HT-29 (cell line): ENCODE data around the gene CSTF1. TPM values are rescaled to one million over a fixed set of nuclear protein-coding genes. Genes with fewer than 3 reads are reported as not detected.
"Not testable (repeated sequence)": the region's sequence is repeated elsewhere in the genome, so short reads cannot be mapped to it uniquely, and the experiment has no call there.

ENCODE experiments used
- DNase-seq: peaks from one replicate; pipeline ENCODE4 v3.0.0-alpha.2; 2015; ENCODE audit warnings: low spot score
- total RNA-seq: library from RNA; depleted of rRNA; stranded (reverse); fragments of >200 nt; shearing (Covaris generic); gene quantifications from 2 replicates; pipeline ENCODE4 v1.2.3, GENCODE V29; 2014

CSTF1 gene
- total RNA-seq, 1 experiment from 2014 or later: 49.0 TPM

- DNase-seq: no peak
These were observed 17.1 kb downstream of the CSTF1 start for GRCh38 chr20:56409521-56409920.

- no peak for DNase-seq
These were observed 17.5 kb downstream of the CSTF1 start for GRCh38 chr20:56409956-56410355.

DNA sequence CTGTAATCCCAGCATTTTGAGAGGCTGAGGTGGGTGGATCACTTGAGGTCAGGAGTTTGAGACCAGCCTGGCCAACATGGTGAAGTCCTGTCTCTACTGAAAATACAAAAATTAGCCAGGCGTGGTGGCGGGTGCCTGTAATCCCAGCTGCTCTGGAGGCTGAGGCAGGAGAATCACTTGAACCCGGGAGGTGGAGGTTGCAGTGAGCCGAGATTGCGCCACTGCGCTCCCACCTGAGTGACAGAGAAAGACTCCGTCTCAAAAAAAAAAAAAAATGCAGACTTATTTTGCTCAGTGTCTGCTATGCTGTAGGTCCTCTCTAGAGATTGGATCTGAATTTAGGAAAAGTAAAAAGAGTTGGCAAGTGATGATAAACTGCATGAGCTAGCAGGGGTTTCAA lies 18.8 kb downstream of the CSTF1 start:
- not testable (repeated sequence) for DNase-seq

GRCh38 chr20:56411759-56412472 lies 19.5 kb downstream of the CSTF1 start, which contains the start of gene CASS4:
CASS4 (plus strand) TSS chr20:56412260; CDS start chr20:56412459, 199 bp downstream.
- DNase-seq: peak; percentile 42

GRCh38 chr20:56412473-56412790 lies 20.0 kb downstream of the CSTF1 start:
- DNase-seq: no peak

DNA sequence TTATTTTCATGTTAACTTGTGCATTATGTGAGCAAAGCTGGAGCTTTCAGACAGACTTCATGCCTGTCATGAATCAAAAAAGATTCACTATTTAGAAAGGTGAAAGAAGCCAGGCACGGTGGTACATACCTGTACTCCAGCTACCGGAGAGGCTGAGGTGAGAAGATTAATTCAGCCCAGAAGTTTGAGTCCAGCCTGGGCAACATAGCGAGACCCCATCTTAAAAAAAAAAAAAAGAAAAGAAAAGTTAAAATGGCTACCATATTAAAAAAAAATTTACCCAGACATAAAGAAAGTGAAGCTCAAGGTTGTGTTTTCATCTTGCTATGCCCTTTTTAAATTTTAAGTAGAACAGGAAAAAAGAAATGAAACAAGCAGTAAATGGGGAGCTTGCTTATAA lies 20.5 kb downstream of the CSTF1 start:
- no peak for DNase-seq

GRCh38 chr20:56414842-56415765 lies 22.7 kb downstream of the CSTF1 start:
- no peak for DNase-seq

- no peak for DNase-seq
These were observed 25.0 kb downstream of the CSTF1 start for GRCh38 chr20:56417402-56417801.

DNA sequence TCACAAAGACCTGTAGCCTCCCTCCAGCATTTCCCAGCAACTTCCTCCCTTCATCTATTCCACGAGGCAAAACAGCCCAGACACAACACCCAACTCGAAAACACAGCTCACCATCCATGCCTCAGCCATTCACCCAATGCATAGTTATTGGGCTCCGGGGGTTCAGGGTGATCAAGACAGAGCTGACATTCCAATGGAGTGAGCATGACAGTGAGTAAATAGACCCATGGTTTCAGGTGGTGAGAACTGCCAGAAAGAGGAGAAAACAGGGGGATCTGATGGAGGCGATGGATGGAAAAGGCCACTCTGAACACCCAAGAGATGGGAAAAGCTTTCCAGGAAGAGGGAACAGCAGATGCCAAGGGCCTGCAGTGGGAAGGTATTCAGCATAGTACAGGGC lies 25.5 kb downstream of the CSTF1 start:
- no peak for DNase-seq

DNA sequence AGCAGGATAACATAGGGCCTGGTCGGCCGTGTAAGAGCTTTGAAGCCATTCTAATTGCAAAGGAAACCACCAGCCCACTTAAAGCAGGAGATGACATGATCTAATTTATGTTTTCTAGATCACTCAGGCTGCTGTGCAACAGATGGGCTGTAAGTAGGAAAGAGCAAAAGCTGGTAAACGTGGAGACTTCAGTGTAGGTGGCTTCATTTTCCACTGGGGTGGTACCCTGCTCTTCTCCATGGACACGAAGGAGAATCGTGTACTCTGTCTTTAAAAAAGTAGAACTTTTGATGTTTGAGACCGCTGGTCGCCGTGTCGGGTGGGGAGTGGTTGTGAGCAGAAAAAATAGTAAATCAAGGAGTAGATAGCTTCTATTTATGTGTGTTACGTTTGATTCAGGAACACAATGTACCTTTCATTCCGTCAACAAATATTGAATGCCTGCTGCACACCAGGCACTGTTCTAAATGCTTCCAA lies 26.0 kb downstream of the CSTF1 start:
- no peak for DNase-seq

- DNase-seq: no peak
These were observed 27.6 kb downstream of the CSTF1 start for GRCh38 chr20:56420028-56420427.

DNA sequence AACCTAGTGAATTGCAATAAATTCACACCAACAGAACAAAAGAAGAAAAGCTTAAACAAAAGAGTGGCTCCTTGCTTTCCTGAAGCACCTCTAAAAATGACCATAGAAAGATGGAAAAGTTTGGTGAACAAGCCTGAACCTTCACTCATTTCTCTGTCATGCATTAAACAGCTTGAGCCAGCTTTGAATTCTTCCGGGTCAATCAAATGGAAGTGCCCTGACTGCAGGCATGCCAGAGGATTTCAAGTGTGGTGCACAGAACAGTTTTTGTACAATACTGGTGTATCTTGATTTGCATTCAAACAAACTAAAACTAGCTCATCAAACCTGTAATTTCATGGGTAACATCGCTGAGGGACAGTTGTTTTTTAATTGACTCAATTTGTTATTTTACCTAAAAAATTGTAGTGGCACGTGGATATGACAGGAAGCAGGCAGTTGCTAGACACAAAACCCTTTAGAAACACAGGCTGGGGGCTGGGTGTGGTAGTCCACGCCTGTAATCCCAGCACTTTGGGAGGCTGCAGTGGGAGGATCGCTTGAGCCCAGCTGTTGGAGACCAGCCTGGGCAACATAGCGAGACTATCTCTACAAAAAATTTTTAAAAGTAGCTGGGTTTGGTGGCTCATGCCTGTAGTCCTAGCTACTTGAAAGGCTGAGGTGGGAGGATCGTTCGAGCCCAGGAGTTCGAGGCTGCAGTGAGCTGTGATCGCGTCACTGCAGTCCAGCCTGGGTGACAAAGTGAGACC lies 28.7 kb downstream of the CSTF1 start:
- no peak for DNase-seq

DNA sequence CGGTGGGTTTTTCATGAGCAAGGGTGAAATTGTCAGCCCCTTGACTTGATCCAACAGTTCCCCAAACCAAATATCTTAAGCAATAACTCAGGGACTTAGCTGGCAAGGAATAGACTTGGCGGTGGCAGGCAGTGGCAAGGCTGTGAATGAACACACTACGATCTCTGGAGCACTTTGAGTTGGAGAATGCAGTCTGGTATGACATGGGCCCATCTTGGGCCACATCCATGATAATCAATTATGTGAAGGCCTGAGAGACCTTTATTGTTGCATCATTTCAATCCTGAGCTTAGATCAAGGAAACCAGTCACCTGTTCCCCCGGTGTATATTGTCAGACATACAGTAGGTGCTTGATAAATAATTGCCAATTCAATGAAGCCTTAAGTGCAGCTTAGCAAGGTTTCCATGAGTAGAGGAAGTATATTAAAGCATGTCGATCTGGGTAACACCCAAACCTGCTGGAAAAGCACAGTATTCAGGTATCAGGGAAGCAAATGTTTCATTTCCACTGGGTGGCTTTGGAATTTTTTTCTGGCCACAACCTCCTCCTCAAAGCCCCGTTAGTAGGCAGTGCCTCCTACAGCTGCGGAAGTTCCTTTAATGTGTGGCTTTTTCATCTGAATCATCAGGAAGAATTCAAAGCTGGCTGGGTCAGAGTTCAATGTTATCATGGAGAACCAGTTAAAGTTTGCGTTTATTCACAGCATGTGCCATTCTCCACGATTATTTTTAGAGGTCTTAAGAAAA lies 29.8 kb downstream of the CSTF1 start:
- peak; percentile 87 for DNase-seq

- no peak for DNase-seq
These were observed 30.4 kb downstream of the CSTF1 start for GRCh38 chr20:56422824-56423189.

GRCh38 chr20:56423211-56423610 lies 30.8 kb downstream of the CSTF1 start:
- DNase-seq: no peak

DNA sequence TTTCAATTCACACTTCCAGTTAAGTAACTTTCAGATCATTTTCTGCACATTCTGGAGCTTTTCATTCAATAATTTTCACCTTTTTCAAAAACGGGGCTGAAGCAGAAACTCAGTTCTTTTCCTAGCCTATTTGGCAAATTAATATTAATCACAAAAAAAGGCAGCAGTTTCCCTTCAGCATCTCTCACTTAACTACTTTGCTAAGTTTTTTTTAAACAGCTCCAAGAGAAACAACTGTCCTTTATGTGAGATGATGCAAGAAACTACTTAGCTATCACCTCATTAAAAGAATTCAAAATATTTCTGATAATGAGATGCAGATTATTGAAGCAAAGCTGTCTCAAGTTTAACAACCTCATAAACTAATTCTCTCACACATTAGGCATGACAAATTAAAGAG lies 31.4 kb downstream of the CSTF1 start:
- no peak for DNase-seq

GRCh38 chr20:56424931-56425330 lies 32.5 kb downstream of the CSTF1 start:
- no peak for DNase-seq

DNA sequence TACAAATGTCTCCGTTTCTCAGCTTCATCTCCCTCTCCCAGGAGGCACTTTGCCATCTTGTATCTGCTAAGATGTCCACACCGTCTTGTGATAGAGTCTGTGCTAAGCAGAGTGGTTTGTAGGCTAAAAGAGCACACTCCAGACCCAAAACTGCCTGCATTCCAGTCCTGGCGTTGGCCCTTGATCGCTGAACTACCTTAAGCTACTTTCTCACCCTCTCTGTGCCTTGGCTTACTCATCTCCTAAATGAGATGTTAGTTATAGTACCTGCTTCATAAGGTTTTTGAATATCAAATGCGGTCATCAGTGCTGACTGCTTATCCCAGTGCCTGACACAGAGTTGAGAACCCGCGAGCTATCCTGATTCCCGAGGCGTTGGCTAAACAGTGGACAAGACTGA lies 33.6 kb downstream of the CSTF1 start:
- DNase-seq: no peak

DNA sequence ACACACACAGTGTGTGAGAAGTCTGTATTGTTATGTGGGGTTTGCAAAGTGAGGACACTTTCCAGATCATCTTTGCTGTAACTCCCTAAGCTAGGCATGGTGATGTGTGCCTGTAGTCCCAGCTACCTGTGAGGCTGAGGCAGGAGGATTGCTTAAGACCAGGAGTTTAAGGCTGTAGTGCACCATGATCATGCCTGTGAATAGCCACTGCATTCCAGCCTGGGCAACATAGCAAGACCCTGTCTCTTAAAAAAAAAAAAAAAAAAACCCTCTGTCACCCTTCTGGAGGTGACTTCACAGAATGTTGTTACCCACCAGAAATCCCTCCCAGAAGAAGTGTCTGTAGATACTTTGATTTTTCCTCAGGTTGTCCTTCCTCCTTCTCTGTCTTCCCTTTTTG lies 34.5 kb downstream of the CSTF1 start:
- no peak for DNase-seq

DNA sequence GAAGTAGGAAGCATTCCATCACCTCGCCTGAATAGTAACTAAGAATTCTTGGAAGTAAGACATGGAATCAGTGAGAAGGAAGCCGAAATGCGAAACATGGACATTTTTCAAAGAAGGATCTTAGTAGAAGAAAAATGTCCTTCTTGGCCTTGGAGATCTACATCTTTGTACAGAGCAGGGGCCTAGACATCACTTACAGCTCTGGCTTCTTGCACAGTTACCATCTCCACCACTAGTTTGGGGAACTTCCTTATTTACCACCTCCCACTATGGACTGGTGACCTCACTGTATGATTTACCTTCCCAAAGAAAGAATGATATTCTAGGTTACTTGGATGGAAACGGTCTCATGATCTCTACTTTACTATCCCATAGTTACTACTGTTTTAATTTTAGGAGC lies 35.4 kb downstream of the CSTF1 start:
- no peak for DNase-seq

DNA sequence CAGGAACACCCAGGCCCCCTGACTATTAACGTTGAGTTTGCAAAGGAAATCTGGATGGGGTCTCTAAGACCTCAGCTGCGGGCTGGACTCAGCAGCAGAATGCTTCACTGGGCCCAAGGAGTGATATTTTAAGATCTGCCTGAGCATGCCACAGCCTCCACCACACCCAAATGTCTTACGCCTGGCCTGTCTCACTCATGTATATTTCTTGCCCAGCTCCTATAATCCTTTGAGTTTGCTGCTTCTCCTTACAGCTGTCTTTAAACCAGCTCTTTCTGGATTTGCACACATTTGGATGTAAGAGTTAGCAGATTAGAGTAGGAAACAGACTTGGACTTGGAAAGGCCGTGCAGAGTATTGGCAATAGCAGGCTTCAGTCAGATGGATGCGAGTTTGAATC lies 36.0 kb downstream of the CSTF1 start:
- DNase-seq: no peak
